ENCODE results near the gene INO80B. TPM values are rescaled to one million over a fixed set of nuclear protein-coding genes. Genes with fewer than 3 reads are reported as not detected.
A peak's percentile ranks its signal among the peaks of the same experiment; 100 is the strongest.

INO80B gene
- total and polyA plus RNA-seq, 9 of the 15 experiments (the other 6 are each of a cell fraction or from before 2014, with no cell fraction given), result 0.41 to 22.6 (median 9.0) TPM

DNA sequence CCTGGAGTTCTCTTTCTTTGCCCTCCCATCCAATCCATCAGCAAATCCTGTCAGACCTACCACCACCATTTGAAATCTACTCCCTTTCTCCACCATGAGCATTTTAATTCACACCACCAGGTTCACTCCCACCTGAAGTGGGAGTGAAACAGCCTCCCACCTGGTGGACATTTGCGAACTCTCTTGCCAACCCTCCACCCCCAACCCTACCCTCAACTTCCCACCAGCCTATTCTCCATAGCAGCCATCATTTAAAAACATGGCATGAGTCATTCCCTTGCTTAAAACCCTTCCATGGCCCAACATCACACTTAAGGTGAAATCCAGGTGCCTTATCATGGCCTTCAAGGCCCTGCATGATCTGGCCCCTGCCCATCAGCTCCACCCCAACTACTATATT lies 16.6 kb upstream of the INO80B start:
- no peaks in the 10 kb centered on the region for H3K9me3 ChIP-seq (replicated peaks; ENCODE audit: control insufficient read depth, insufficient read depth, low read depth, low read length)
- DNase-seq (ENCODE audit: extremely low read depth in 1 of 4, low spot score in 3 of 4) (no peak), ATAC-seq (no peak), FAIRE-seq (peak; percentile 37)
- H3K27ac ChIP-seq (ENCODE audit: extremely low read depth, low read depth, low read length), result no peak overlapping the region
- no peaks in the 10 kb centered on the region for H3K79me2 ChIP-seq (ENCODE audit: control insufficient read depth, insufficient read depth, low read length)
- in situ Hi-C loops (cut with MboI) (no loop called here), intact Hi-C loops (cut with micrococcal nuclease) (no loop called here)
- H4K20me1 ChIP-seq (replicated peaks; ENCODE audit: control insufficient read depth, insufficient read depth, low read length), result no peaks in the 10 kb centered on the region
- H3K27me3 ChIP-seq (ENCODE audit: control insufficient read depth in 2 of 2, insufficient read depth in 2 of 2, low read length in 2 of 2), result no peaks in the 10 kb centered on the region
- H2AFZ ChIP-seq (ENCODE audit: low read depth, low read length), result no peak overlapping the region
- no peaks in the 10 kb centered on the region for H3K36me3 ChIP-seq (ENCODE audit: control insufficient read depth, insufficient read depth, low read length)
- no TSS peak for BruUV-seq (replicated peaks)
- H3K4me3 ChIP-seq, result no peak overlapping the region
- POLR2A ChIA-PET, result interaction anchor here (0.8 to 1.2 kb wide), 2 partner anchors 15 to 17 kb away, joined by 3 to 4 read pairs; partner anchors contain the start of gene INO80B
- CTCF ChIA-PET (ENCODE audit: low intra/inter-chr PET ratio), result no interaction called here
- no peaks in the 10 kb centered on the region for H3K9me1 ChIP-seq (ENCODE audit: control insufficient read depth, insufficient read depth, low read length)
- peaks cover 16 to 40% of the 10 kb centered on the region in 2 experiments; a peak in 4 of 5 replicates for H3K4me1 ChIP-seq (replicated peaks in 1 of 2; ENCODE audit: control insufficient read depth in 2 of 2, insufficient read depth in 2 of 2, low read length in 2 of 2)
- no peak overlapping the region for H3K4me2 ChIP-seq (ENCODE audit: insufficient read depth, low read length)
- H3K9ac ChIP-seq (ENCODE audit: insufficient read depth in 1 of 2, low read depth in 2 of 2, low read length in 2 of 2), result no peak overlapping the region
- TF ChIP-seq CTCF (IDR thresholded peaks at IDR 0.05 in 2 of 3, conservative IDR thresholded peaks at IDR 0.05 in 1 of 3; ENCODE audit: insufficient read depth in 2 of 3, low read depth in 1 of 3, low read length in 3 of 3), result 0 out of 6 replicates have a peak, but pooled peaks of 1 of the 3 experiments have one; percentile 2
- no peak for TF ChIP-seq RBFOX2 (IDR thresholded peaks at IDR 0.05; ENCODE audit: low read depth, low read length)
- WGBS (ENCODE audit: insufficient coverage, low coverage, missing lambda C conversion rate), result 67% methylated on average over 1 of the region's 1 CpG

DNA sequence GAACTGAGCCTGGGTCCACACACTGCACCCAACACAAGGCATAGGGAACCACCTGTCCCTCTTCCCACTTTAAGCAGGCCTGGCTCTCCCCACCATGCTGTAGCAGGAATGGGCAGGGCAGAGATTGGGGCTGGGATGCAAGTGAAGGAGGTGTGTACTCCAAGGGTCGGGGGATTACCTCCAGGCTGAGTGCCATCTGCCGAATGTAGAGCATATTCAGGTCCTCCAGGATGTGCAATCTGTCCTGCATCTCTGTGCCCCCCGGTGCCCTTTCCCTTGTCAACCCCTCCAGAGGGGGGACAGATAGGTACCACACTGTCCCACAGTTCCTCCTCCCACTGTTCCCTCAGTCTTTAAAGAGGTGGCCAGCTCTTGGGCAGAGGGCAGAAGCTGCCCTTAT lies 15.5 kb upstream of the INO80B start:
- Histone ChIP-seq H3K27me3 (ENCODE audit: control insufficient read depth in 2 of 2, insufficient read depth in 2 of 2, low read length in 2 of 2) (no peaks in the 10 kb centered on the region), H3K79me2 (ENCODE audit: control insufficient read depth, insufficient read depth, low read length) (no peaks in the 10 kb centered on the region), H4K20me1 (replicated peaks; ENCODE audit: control insufficient read depth, insufficient read depth, low read length) (no peaks in the 10 kb centered on the region), H3K4me1 (replicated peaks in 1 of 2; ENCODE audit: control insufficient read depth in 2 of 2, insufficient read depth in 2 of 2, low read length in 2 of 2) (peaks cover 21 to 45% of the 10 kb centered on the region in 2 experiments; a peak in 4 of 5 replicates), H3K36me3 (ENCODE audit: control insufficient read depth, insufficient read depth, low read length) (no peaks in the 10 kb centered on the region), H2AFZ (ENCODE audit: low read depth, low read length) (peak overlapping the region; percentile 98), H3K9ac (ENCODE audit: insufficient read depth in 1 of 2, low read depth in 2 of 2, low read length in 2 of 2) (peak overlapping the region; percentile 65 to 94; a peak in 3 of 4 replicates), H3K9me1 (ENCODE audit: control insufficient read depth, insufficient read depth, low read length) (no peaks in the 10 kb centered on the region), H3K4me3 (peak overlapping the region; percentile 41; the same call in 1 of the 2 replicates), H3K27ac (ENCODE audit: extremely low read depth, low read depth, low read length) (no peak overlapping the region), H3K9me3 (replicated peaks; ENCODE audit: control insufficient read depth, insufficient read depth, low read depth, low read length) (no peaks in the 10 kb centered on the region), H3K4me2 (ENCODE audit: insufficient read depth, low read length) (peak overlapping the region; percentile 87; the same call in 1 of the 2 replicates)
- BruUV-seq (replicated peaks), result no TSS peak
- CTCF ChIA-PET (ENCODE audit: low intra/inter-chr PET ratio), result no interaction called here
- in situ Hi-C loops (cut with MboI) (no loop called here), intact Hi-C loops (cut with micrococcal nuclease) (no loop called here)
- ATAC-seq (no peak), FAIRE-seq (no peak), DNase-seq (ENCODE audit: extremely low read depth in 1 of 4, low spot score in 3 of 4) (no peak)
- POLR2A ChIA-PET, result interaction anchor here (1.2 to 1.7 kb wide), 3 partner anchors 10 to 15 kb away, joined by 3 to 9 read pairs (median 7); partner anchors contain the start of gene INO80B
- 56% methylated on average over 3 of the region's 3 CpGs for WGBS (ENCODE audit: insufficient coverage, low coverage, missing lambda C conversion rate)
- no peak for TF ChIP-seq CHCHD3 (CRISPR knock-in tag; IDR thresholded peaks at IDR 0.05)
- TF ChIP-seq DNMT1 (IDR thresholded peaks at IDR 0.05), result no peak
- no peak for TF ChIP-seq HDAC6 (IDR thresholded peaks at IDR 0.05; ENCODE audit: low read depth, low read length)
- no peak for TF ChIP-seq CTCF (IDR thresholded peaks at IDR 0.05 in 2 of 3, conservative IDR thresholded peaks at IDR 0.05 in 1 of 3; ENCODE audit: insufficient read depth in 2 of 3, low read depth in 1 of 3, low read length in 3 of 3)
- no peak for TF ChIP-seq ZNF24 (IDR thresholded peaks at IDR 0.05)
- TF ChIP-seq HNRNPK (IDR thresholded peaks at IDR 0.05; ENCODE audit: low read depth, low read length, poor library complexity, severe bottlenecking), result no peak
- no peak for TF ChIP-seq NFE2 (IDR thresholded peaks at IDR 0.05; ENCODE audit: low read depth)
- no peak for TF ChIP-seq RFX1 (IDR thresholded peaks at IDR 0.05)

All from K562 (cell line).